Fibroblast of pulmonary artery (primary cell): ENCODE measurements around the gene HOXA2.
A peak's percentile ranks its signal among the peaks of the same experiment; 100 is the strongest.

Source experiments
- DNase-seq: peaks from one replicate; pipeline ENCODE4 v3.0.0-alpha.2; 2010; ENCODE audit warnings: low read depth
- H3K4me3 ChIP-seq: replicated peaks from 2 replicates; pipeline ENCODE4 v1.5.1; 2011; ENCODE audit warnings: low read depth, mild to moderate bottlenecking, control low read depth, low read length, moderate library complexity
- TF ChIP-seq, protein P1 (sequence below): IDR thresholded peaks from 2 replicates; pipeline ENCODE4 v1.5.1; 2011; ENCODE audit warnings: mild to moderate bottlenecking, control low read depth, low read length, inconsistent platforms; ENCODE audit errors: missing control alignments

Gene HOXA2

DNA sequence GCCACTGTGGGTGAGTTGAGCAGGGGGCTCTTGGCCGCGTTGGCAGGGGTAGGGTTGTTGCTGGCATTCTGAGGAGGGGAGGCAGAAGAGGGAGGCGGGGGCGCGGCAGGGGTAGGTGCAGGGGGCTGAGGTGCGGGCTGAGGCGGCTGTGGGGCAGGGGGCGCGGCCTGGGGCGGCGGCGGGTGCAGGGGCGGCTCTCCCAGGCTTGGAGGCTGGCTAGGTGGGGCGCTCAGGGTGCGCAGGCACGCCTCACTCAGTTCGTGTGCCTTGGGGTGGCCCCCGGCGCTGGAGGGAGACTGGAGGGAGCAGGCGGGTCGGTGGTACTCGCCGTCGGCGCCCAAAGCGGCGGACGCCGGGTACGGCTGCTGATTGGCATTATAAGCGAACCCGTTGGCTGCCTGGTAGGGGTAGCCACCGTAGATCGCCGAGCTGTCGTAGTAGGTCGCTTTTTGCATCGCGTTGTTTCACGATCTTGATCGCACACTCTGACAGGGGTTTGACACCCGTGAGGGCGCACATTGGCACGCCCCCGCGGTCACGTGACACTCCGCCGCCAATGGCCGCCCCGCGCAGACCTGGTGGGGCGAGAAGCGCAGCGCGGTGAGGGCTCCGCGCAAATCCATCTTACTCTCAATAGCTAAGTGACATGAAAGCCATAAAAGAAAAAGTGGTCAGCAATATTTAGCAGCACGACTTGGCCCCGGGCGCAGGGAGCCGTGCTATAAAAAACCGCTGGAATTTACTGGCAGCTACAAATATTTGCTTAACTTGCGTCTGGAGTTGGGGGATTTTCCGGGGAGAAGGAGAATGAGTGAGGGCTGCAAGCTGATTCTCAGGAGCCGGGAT is 7.9 kb upstream of the HOXA2 start:
- TF ChIP-seq, protein P1, sequence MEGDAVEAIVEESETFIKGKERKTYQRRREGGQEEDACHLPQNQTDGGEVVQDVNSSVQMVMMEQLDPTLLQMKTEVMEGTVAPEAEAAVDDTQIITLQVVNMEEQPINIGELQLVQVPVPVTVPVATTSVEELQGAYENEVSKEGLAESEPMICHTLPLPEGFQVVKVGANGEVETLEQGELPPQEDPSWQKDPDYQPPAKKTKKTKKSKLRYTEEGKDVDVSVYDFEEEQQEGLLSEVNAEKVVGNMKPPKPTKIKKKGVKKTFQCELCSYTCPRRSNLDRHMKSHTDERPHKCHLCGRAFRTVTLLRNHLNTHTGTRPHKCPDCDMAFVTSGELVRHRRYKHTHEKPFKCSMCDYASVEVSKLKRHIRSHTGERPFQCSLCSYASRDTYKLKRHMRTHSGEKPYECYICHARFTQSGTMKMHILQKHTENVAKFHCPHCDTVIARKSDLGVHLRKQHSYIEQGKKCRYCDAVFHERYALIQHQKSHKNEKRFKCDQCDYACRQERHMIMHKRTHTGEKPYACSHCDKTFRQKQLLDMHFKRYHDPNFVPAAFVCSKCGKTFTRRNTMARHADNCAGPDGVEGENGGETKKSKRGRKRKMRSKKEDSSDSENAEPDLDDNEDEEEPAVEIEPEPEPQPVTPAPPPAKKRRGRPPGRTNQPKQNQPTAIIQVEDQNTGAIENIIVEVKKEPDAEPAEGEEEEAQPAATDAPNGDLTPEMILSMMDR = no peak
- DNase-seq = peak; percentile 65
- H3K4me3 ChIP-seq = no peak overlapping the region

GRCh38 chr7:27109466-27110185 is 7.1 kb upstream of the HOXA2 start:
- H3K4me3 ChIP-seq = no peak overlapping the region
- DNase-seq = no peak
- TF ChIP-seq, protein P1 = no peak

DNA sequence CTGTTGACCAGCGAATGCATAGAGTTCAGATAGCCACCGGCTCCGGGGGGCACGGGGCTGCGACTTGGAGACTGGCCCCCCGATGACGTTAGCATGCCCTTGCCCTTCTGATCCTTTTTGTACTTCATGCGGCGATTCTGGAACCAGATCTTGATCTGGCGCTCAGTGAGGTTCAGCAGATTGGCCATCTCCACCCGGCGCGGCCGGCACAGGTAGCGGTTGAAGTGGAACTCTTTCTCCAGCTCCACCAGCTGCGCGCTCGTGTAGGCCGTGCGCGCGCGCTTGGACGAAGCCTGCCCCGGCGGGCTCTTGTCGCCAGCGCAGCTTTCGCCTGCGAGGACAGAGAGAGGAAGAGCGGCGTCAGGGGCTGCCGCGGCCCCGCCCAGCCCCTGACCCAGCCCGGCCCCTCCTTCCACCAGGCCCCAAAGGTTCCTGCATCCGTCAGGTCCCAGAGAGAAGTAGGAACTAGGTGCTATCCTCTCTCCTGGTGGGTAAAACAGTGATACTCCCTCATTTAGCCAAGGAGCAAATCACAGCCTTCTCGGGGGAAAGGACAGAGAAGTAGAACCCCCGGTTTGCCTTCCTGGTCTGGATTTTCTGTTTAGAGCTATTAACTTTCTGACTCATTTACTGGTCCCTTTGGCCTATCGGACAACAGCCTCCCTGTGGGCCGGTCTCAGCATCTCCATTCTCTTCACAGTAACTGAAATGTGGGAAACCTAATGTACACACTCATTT is 6.1 kb upstream of the HOXA2 start:
- TF ChIP-seq, protein P1 = no peak
- DNase-seq = no peak
- no peak overlapping the region for H3K4me3 ChIP-seq

GRCh38 chr7:27107391-27108381 is 5.2 kb upstream of the HOXA2 start:
- no peak for DNase-seq
- TF ChIP-seq, protein P1 = no peak
- no peak overlapping the region for H3K4me3 ChIP-seq

DNA sequence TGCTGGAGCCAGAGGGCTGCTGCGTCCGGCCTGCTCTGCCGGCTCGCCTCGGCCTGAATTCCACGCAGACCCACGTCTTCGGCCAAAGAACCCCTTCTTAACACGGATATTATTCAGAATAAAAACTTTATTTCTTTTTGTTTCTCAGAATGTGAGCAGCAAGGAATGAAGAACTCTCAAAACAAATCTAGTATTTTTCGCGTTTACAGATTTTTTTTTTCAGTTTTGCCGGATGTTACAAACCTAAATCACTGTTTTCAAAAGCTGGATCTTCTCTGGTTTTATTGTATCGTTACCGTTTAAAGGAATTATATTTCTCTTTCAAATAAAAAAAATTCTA is 4.4 kb upstream of the HOXA2 start:
- DNase-seq = no peak
- TF ChIP-seq, protein P1 = no peak
- H3K4me3 ChIP-seq = no peak overlapping the region
